CD4-positive, alpha-beta T cell treated with Interleukin-12 subunit alpha and Interleukin-12 subunit beta, for 1 hour (primary cell): ENCODE measurements around the gene FCN3.

ENCODE experiments used
- DNase-seq: peaks from one replicate; pipeline ENCODE4 v3.0.0-alpha.2; 2020

Gene FCN3

GRCh38 chr1:27336756-27337155, 37.9 kb downstream of the FCN3 start:
- DNase-seq, result no peak

DNA sequence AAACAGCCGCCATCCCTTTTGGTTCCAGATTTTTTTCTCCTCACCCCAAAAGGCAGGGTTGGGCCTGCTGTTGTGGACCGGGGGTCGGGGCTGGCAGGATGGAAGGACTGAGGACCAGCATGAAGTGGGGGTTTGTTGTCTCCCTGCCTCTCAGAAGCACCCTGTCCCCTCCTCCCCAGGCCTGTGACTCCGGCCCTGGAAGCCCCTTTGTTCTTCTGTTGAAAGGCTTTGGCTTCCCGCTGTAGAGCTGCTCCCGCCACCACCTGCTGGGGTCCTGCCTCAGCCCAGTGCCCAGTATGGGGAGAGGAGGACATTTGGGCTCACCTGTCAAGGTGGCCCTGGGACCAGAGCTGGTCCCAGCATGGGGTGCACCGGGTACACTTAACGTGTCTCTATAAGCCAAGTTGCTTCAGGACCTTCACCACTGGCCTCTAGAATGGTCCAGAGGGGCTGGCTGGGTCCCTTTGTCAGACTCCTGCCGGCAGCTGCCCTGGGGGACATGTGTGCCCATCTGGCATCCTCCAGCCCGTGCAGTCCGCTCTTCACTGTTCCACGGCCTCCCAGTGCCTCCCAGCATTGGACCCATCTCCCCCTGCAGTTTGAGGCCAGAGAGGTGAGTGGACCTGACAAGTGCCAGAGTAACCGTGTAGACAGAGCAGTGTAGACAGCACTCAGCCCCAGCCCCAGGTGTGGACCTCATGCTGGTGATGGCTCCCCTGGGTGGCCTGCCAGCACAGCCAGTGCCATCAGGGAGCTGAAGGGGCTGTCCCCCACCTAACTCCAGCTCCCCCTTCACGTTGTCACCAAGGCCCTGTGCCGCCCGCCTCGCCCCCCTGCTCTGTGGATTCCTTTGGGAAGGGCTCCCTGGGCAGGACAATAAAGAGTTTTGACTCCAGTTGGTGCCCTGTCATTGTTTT, 38.9 kb downstream of the FCN3 start:
- no peak for DNase-seq

- no peak for DNase-seq
These were observed 40.8 kb downstream of the FCN3 start for GRCh38 chr1:27333717-27334279.

- DNase-seq, result peak; percentile 71
These were observed 41.9 kb downstream of the FCN3 start for GRCh38 chr1:27332536-27333281.

DNA sequence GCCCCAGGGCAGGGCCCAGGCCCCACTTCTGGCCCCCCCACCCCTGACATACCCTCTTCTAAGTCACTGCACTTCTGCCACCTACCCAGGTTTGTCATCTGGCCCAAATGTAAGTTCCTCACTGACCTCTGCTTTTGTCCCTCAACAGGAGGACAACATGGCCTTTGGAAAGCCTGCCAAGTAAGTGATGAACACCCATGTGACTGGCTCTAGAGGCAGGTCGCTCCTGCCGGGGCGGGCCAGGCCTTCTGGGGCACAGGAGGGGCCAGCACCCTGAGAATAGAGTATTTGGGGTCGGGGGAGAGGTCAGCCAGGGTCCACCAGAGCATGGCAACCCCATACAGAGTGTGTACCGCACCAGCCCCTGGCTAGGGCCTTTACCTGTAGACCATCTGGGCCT, 42.7 kb downstream of the FCN3 start:
- no peak for DNase-seq

- no peak for DNase-seq
These were observed 43.2 kb downstream of the FCN3 start for GRCh38 chr1:27331426-27331825.

DNA sequence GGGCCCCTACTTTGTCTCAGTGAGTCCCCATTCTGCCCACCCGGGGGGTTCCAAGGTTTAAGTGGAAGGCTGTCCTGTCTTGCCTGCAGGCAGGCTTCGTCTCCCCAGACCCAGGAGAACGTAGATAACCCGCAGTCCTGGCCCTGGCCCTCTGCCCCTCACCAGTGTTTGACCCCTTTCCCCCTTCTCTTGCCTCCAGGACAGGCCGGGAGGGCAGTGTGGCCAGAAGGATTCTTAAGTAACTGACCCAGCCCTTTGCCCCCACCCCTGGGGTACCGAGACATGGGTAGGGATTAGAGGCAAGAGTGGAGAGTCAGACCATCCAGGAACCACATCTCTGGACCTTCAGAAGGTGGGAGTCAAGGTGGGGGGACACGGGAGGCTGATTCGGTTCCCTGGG, 43.8 kb downstream of the FCN3 start:
- no peak for DNase-seq

DNA sequence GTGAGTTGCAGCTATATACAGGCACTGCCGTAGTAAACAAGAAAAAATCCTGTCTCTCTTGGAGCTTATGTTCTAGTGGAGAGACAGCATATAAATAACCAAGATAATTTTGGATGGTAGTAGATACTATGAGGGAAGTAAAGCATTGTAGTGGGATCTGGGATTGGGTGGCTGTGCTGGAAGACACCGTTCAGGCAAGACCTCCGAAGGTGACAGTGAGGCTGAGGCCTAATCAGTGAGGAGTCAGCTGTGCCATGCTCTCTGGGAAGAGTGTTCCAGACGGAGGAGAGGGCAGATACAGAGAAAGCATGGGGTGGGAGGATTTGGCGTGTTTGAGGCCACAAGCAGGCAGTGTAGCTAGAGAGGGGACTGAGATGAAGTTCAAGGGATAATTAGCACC, 46.7 kb downstream of the FCN3 start:
- no peak for DNase-seq

- no peak for DNase-seq
These were observed 49.3 kb downstream of the FCN3 start for GRCh38 chr1:27325286-27325685.

GRCh38 chr1:27322569-27323240, 51.9 kb downstream of the FCN3 start:
- no peak for DNase-seq

DNA sequence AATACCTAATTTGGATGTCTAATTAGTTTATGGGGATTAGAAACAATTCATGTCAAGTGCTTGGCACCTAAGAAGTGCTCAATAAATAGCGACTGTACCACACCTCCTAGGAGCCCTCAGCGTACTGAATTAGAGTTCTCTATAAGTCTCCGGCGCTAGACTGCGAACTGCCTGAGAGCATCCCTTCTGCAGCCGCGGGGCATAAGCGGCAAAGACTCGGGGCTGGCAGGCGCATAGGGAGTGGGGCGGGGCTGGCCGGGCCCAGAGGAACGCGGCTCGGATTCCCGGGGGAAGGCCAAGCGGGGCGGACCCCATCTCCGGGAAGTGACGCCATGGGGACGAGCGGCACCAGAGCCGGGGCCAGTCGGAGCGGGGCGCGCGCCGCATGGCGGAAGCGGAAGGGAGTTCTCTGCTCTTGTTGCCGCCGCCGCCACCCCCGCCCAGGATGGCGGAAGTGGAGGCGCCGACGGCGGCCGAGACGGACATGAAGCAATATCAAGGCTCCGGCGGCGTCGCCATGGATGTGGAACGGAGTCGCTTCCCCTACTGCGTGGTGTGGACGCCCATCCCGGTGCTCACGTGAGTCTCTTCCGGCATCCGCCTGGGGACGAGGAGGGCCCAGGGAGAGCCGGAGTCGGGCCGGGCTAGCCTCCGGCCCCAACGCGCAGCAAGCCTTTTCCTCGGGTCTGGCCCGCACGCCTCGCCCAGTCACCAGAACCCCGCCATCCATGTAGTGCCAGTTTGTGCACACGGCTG, 52.6 kb downstream of the FCN3 start, which contains the start of gene TMEM222:
TSS of gene TMEM222 (plus strand) at position 351 of the 756 bp plus-strand sequence. CDS start at position 386, 35 bp downstream.
- peak; percentile 97 for DNase-seq
